Trophoblast cell (in vitro differentiated cells and primary cell): Measurements from ENCODE around the gene TTC32.

Experiments used
- DNase-seq, 2 donors: peaks; one replicate each; pipeline ENCODE4 v3.0.0-alpha.2; 2016
- H2AFZ ChIP-seq: 2 replicates; pipeline ENCODE4 v1.6.1; 2013; ENCODE audit warnings: low read length, moderate library complexity, mild to moderate bottlenecking; ENCODE audit not compliant: insufficient read depth, poor library complexity
- H2AK5ac ChIP-seq: 2 replicates; pipeline ENCODE4 v1.6.1; 2013; ENCODE audit warnings: mild to moderate bottlenecking, low read length
- H2BK120ac ChIP-seq: 2 replicates; pipeline ENCODE4 v1.6.1; 2013; ENCODE audit warnings: low read length, mild to moderate bottlenecking, moderate library complexity; ENCODE audit not compliant: insufficient read depth, poor library complexity
- H2BK12ac ChIP-seq: 2 replicates; pipeline ENCODE4 v1.6.1; 2013; ENCODE audit warnings: mild to moderate bottlenecking, low read length, moderate library complexity
- H2BK5ac ChIP-seq: 2 replicates; pipeline ENCODE4 v1.6.1; 2013; ENCODE audit warnings: low read length, low read depth, moderate library complexity, mild to moderate bottlenecking; ENCODE audit not compliant: poor library complexity
- H3K14ac ChIP-seq: 2 replicates; pipeline ENCODE4 v1.6.1; 2013; ENCODE audit warnings: mild to moderate bottlenecking, low read length
- H3K18ac ChIP-seq: 2 replicates; pipeline ENCODE4 v1.6.1; 2013; ENCODE audit warnings: mild to moderate bottlenecking, low read length
- H3K23ac ChIP-seq: 2 replicates; pipeline ENCODE4 v1.6.1; 2013; ENCODE audit warnings: low read length
- H3K27ac ChIP-seq: 2 replicates; pipeline ENCODE4 v1.5.1; 2013; ENCODE audit warnings: low read depth, mild to moderate bottlenecking, inconsistent platforms, low read length, moderate library complexity
- H3K27me3 ChIP-seq: 2 replicates; pipeline ENCODE4 v1.6.1; 2013; ENCODE audit warnings: inconsistent platforms, mild to moderate bottlenecking, low read length, moderate library complexity; ENCODE audit not compliant: insufficient read depth
- H3K36me3 ChIP-seq, 2 experiments: 1 replicate in 1 of 2; 2 replicates in 1 of 2; pipeline ENCODE4 v1.6.1; 2013; ENCODE audit warnings: low read length in 2 of 2, mild to moderate bottlenecking in 2 of 2, moderate library complexity in 1 of 2; ENCODE audit not compliant: insufficient read depth in 2 of 2, control insufficient read depth in 1 of 2
- H3K4ac ChIP-seq: 2 replicates; pipeline ENCODE4 v1.6.1; 2013; ENCODE audit warnings: low read depth, mild to moderate bottlenecking, low read length, moderate library complexity
- H3K4me1 ChIP-seq, 2 experiments: 1 replicate in 1 of 2; 2 replicates in 1 of 2; pipeline ENCODE4 v1.6.1; 2013; ENCODE audit warnings: low read length in 2 of 2, mild to moderate bottlenecking in 2 of 2, moderate library complexity in 1 of 2; ENCODE audit not compliant: insufficient read depth in 2 of 2, control insufficient read depth in 1 of 2
- H3K4me2 ChIP-seq: 2 replicates; pipeline ENCODE4 v1.6.1; 2013; ENCODE audit warnings: inconsistent platforms, mild to moderate bottlenecking, low read length, moderate library complexity
- H3K4me3 ChIP-seq: 2 replicates; pipeline ENCODE4 v1.5.1; 2013; ENCODE audit warnings: mild to moderate bottlenecking, low read depth, low read length, inconsistent platforms
- H3K79me1 ChIP-seq: one replicate; pipeline ENCODE4 v1.6.1; 2013; ENCODE audit warnings: low read length
- H3K79me2 ChIP-seq: 2 replicates; pipeline ENCODE4 v1.6.1; 2013; ENCODE audit warnings: low read length, mild to moderate bottlenecking; ENCODE audit not compliant: control insufficient read depth, insufficient read depth, poor library complexity
- H3K9ac ChIP-seq: 2 replicates; pipeline ENCODE4 v1.6.1; 2013; ENCODE audit warnings: mild to moderate bottlenecking, low read length
- H3K9me3 ChIP-seq: 2 replicates; pipeline ENCODE4 v1.6.1; 2013; ENCODE audit warnings: low read depth, mild to moderate bottlenecking, control low read depth, inconsistent platforms, low read length; ENCODE audit not compliant: insufficient read depth
- H4K12ac ChIP-seq: 2 replicates; pipeline ENCODE4 v1.6.1; 2013; ENCODE audit warnings: low read depth, mild to moderate bottlenecking, low read length, moderate library complexity
- H4K8ac ChIP-seq: 2 replicates; pipeline ENCODE4 v1.6.1; 2013; ENCODE audit warnings: low read depth, mild to moderate bottlenecking, low read length, moderate library complexity
- H4K91ac ChIP-seq: one replicate; pipeline ENCODE4 v1.6.1; 2013; ENCODE audit warnings: low read depth, mild to moderate bottlenecking, low read length, moderate library complexity
- WGBS: extraction: QIAGEN DNeasy Blood & Tissue Kit; methylation state at CpG from one replicate; pipeline ENCODE4 v1.1.7; 2013; ENCODE audit warnings: missing lambda C conversion rate; ENCODE audit not compliant: insufficient read length, insufficient coverage; ENCODE audit errors: extremely low coverage; 5-methylcytosine and 5-hydroxymethylcytosine counted together

Gene TTC32

GRCh38 chr2:19871836-19872235, 29.9 kb downstream of the TTC32 start:
- H3K4ac ChIP-seq, result no peak overlapping the region
- H2BK120ac ChIP-seq, result no peak overlapping the region
- no peak overlapping the region for H3K9ac ChIP-seq
- no peak overlapping the region for H2BK5ac ChIP-seq
- H3K4me1 ChIP-seq, result peaks cover 0 to 3% of the 10 kb centered on the region in 2 experiments
- no peak overlapping the region for H3K27ac ChIP-seq
- H3K79me2 ChIP-seq, result peaks cover 2% of the 10 kb centered on the region
- no peaks in the 10 kb centered on the region for H3K36me3 ChIP-seq
- H3K18ac ChIP-seq, result no peak overlapping the region
- no peak overlapping the region for H3K4me2 ChIP-seq
- H4K8ac ChIP-seq, result no peak overlapping the region
- no peak overlapping the region for H4K12ac ChIP-seq
- peaks cover 2% of the 10 kb centered on the region for H3K9me3 ChIP-seq
- no peak overlapping the region for H3K4me3 ChIP-seq
- H2BK12ac ChIP-seq, result no peak overlapping the region
- no peak overlapping the region for H3K14ac ChIP-seq
- DNase-seq, result no peak
- H3K79me1 ChIP-seq, result no peaks in the 10 kb centered on the region
- WGBS, result no CpG with 5 or more reads among the region's 2 CpGs
- no peak overlapping the region for H2AK5ac ChIP-seq
- H3K23ac ChIP-seq, result no peak overlapping the region
- no peak overlapping the region for H4K91ac ChIP-seq
- H2AFZ ChIP-seq, result no peak overlapping the region
- H3K27me3 ChIP-seq, result peaks cover 13% of the 10 kb centered on the region

- no CpG with 5 or more reads among the region's 4 CpGs for WGBS
- no peak overlapping the region for H3K18ac ChIP-seq
- H4K91ac ChIP-seq, result no peak overlapping the region
- H3K4me3 ChIP-seq, result no peak overlapping the region
- no peak overlapping the region for H4K12ac ChIP-seq
- H2AFZ ChIP-seq, result no peak overlapping the region
- no peak overlapping the region for H2AK5ac ChIP-seq
- H2BK12ac ChIP-seq, result no peak overlapping the region
- H2BK120ac ChIP-seq, result no peak overlapping the region
- H3K4me1 ChIP-seq, result peaks cover 0 to 3% of the 10 kb centered on the region in 2 experiments
- no peaks in the 10 kb centered on the region for H3K79me1 ChIP-seq
- H2BK5ac ChIP-seq, result no peak overlapping the region
- no peak overlapping the region for H3K23ac ChIP-seq
- H3K27ac ChIP-seq, result no peak overlapping the region
- no peaks in the 10 kb centered on the region for H3K36me3 ChIP-seq
- DNase-seq, result peak in 1 of 2 donors; percentile 7
- no peak overlapping the region for H3K4ac ChIP-seq
- no peak overlapping the region for H3K9ac ChIP-seq
- peaks cover 2% of the 10 kb centered on the region for H3K9me3 ChIP-seq
- H3K14ac ChIP-seq, result no peak overlapping the region
- H3K4me2 ChIP-seq, result no peak overlapping the region
- H3K27me3 ChIP-seq, result peaks cover 13% of the 10 kb centered on the region
- H3K79me2 ChIP-seq, result peaks cover 2% of the 10 kb centered on the region
- H4K8ac ChIP-seq, result no peak overlapping the region
These were observed 31.0 kb downstream of the TTC32 start for GRCh38 chr2:19870792-19871191.

GRCh38 chr2:19868701-19869580, 32.8 kb downstream of the TTC32 start:
- Histone ChIP-seq H3K4ac (no peak overlapping the region), H3K4me2 (peak overlapping the region; percentile 68), H3K4me1 (peaks cover 0 to 3% of the 10 kb centered on the region in 2 experiments), H3K23ac (no peak overlapping the region), H3K27ac (no peak overlapping the region), H4K91ac (peak overlapping the region; percentile 20), H3K9me3 (peaks cover 2% of the 10 kb centered on the region), H2BK5ac (no peak overlapping the region), H4K8ac (peak overlapping the region; percentile 39), H3K9ac (no peak overlapping the region), H2AK5ac (no peak overlapping the region), H3K14ac (no peak overlapping the region), H3K4me3 (peak overlapping the region; percentile 42), H2AFZ (peak overlapping the region; percentile 30), H3K79me2 (peaks cover 2% of the 10 kb centered on the region), H3K18ac (no peak overlapping the region), H3K79me1 (no peaks in the 10 kb centered on the region), H3K27me3 (peaks cover 13% of the 10 kb centered on the region), H4K12ac (peak overlapping the region; percentile 49), H2BK120ac (no peak overlapping the region), H3K36me3 (no peaks in the 10 kb centered on the region), H2BK12ac (no peak overlapping the region)
- WGBS, result no CpG with 5 or more reads among the region's 52 CpGs
- peak; percentile 45 to 71 for DNase-seq

GRCh38 chr2:19868224-19868623, 33.6 kb downstream of the TTC32 start:
- Histone ChIP-seq H3K4me1 (peaks cover 3 to 4% of the 10 kb centered on the region in 2 experiments), H3K9ac (no peak overlapping the region), H3K27me3 (peaks cover 13% of the 10 kb centered on the region), H3K14ac (no peak overlapping the region), H3K9me3 (peaks cover 2% of the 10 kb centered on the region), H3K4me3 (no peak overlapping the region), H2BK12ac (no peak overlapping the region), H2AFZ (no peak overlapping the region), H2AK5ac (no peak overlapping the region), H3K4me2 (peak overlapping the region; percentile 68), H4K8ac (no peak overlapping the region), H3K18ac (no peak overlapping the region), H3K27ac (no peak overlapping the region), H2BK5ac (no peak overlapping the region), H3K4ac (no peak overlapping the region), H3K23ac (no peak overlapping the region), H4K12ac (no peak overlapping the region), H3K79me1 (peaks cover 2% of the 10 kb centered on the region), H3K36me3 (no peaks in the 10 kb centered on the region), H2BK120ac (no peak overlapping the region), H3K79me2 (peaks cover 2% of the 10 kb centered on the region), H4K91ac (no peak overlapping the region)
- DNase-seq, result no peak
- WGBS, result no CpG with 5 or more reads among the region's 7 CpGs
